Ectodermal cell (in vitro differentiated cells): ENCODE measurements around the gene INTS6.
"Not testable (repeated sequence)": the region's sequence is repeated elsewhere in the genome, so short reads cannot be mapped to it uniquely, and the experiment has no call there.

ENCODE experiments used
- H3K27ac ChIP-seq: 2 replicates; pipeline ENCODE4 v1.7.0; 2013; ENCODE audit warnings: mild to moderate bottlenecking, low read depth, low read length; ENCODE audit not compliant: insufficient read depth, poor library complexity, severe bottlenecking
- H3K27me3 ChIP-seq: 2 replicates; pipeline ENCODE4 v1.7.0; 2013; ENCODE audit warnings: mild to moderate bottlenecking, low read length; ENCODE audit not compliant: insufficient read depth, control insufficient read depth, poor library complexity, severe bottlenecking
- H3K36me3 ChIP-seq: one replicate; pipeline ENCODE4 v1.7.0; 2013; ENCODE audit warnings: low read length; ENCODE audit not compliant: control insufficient read depth, insufficient read depth
- H3K4me1 ChIP-seq: one replicate; pipeline ENCODE4 v1.7.0; 2013; ENCODE audit warnings: low read length; ENCODE audit not compliant: control insufficient read depth, insufficient read depth
- H3K4me3 ChIP-seq: 2 replicates; pipeline ENCODE4 v1.7.0; 2013; ENCODE audit warnings: low read depth, low read length, control low read depth; ENCODE audit not compliant: insufficient read depth
- H3K9me3 ChIP-seq: 2 replicates; pipeline ENCODE4 v1.7.0; 2013; ENCODE audit warnings: mild to moderate bottlenecking, low read length, moderate library complexity; ENCODE audit not compliant: control insufficient read depth
- WGBS, 2 experiments: methylation state at CpG; one replicate each; pipeline ENCODE4 v1.1.7; 2013; ENCODE audit warnings: missing lambda C conversion rate in 2 of 2; 5-methylcytosine and 5-hydroxymethylcytosine counted together

INTS6 gene

GRCh38 chr13:51415339-51415738, 37.5 kb downstream of the INTS6 start:
- H3K4me3 ChIP-seq, H3K9me3 ChIP-seq, H3K27me3 ChIP-seq, H3K27ac ChIP-seq, H3K4me1 ChIP-seq: not testable (repeated sequence)
- H3K36me3 ChIP-seq = peaks cover 12% of the 10 kb centered on the region
- no CpG with 5 or more reads among the region's 1 CpG for WGBS, 2 experiments

GRCh38 chr13:51412431-51412830, 40.4 kb downstream of the INTS6 start:
- Histone ChIP-seq H3K27ac (no peak overlapping the region), H3K27me3 (no peaks in the 10 kb centered on the region), H3K36me3 (peaks cover 12% of the 10 kb centered on the region), H3K4me1 (no peaks in the 10 kb centered on the region), H3K4me3 (no peak overlapping the region), H3K9me3 (no peaks in the 10 kb centered on the region)
- WGBS, 2 experiments = 95 to 96% methylated on average over 3 of the region's 3 CpGs

- H3K27ac ChIP-seq = no peak overlapping the region
- H3K9me3 ChIP-seq = no peaks in the 10 kb centered on the region
- H3K4me3 ChIP-seq = no peak overlapping the region
- H3K27me3 ChIP-seq = no peaks in the 10 kb centered on the region
- no peaks in the 10 kb centered on the region for H3K36me3 ChIP-seq
- WGBS, 2 experiments = 92 to 93% methylated on average over 2 of the region's 2 CpGs
- no peaks in the 10 kb centered on the region for H3K4me1 ChIP-seq
Measured at GRCh38 chr13:51405176-51405575, 47.7 kb downstream of the INTS6 start.

- Histone ChIP-seq H3K36me3 (no peaks in the 10 kb centered on the region), H3K4me1 (peaks cover 8% of the 10 kb centered on the region), H3K27me3 (no peaks in the 10 kb centered on the region), H3K4me3 (no peak overlapping the region), H3K9me3 (no peaks in the 10 kb centered on the region), H3K27ac (peak overlapping the region; percentile 45)
- WGBS, 2 experiments = 50 to 77% methylated on average over 2 to 4 of the region's 6 CpGs
Measured at GRCh38 chr13:51397262-51397941, 55.4 kb downstream of the INTS6 start.

- no peak overlapping the region for H3K4me3 ChIP-seq
- H3K9me3 ChIP-seq = no peaks in the 10 kb centered on the region
- peaks cover 8% of the 10 kb centered on the region for H3K4me1 ChIP-seq
- H3K27me3 ChIP-seq = no peaks in the 10 kb centered on the region
- 92 to 100% methylated on average over 2 of the region's 2 CpGs for WGBS, 2 experiments
- no peak overlapping the region for H3K27ac ChIP-seq
- H3K36me3 ChIP-seq = no peaks in the 10 kb centered on the region
Measured at GRCh38 chr13:51396352-51396751, 56.5 kb downstream of the INTS6 start.

- Histone ChIP-seq H3K9me3 (no peaks in the 10 kb centered on the region), H3K36me3 (no peaks in the 10 kb centered on the region), H3K4me3 (no peak overlapping the region), H3K27ac (no peak overlapping the region), H3K27me3 (no peaks in the 10 kb centered on the region), H3K4me1 (peaks cover 8% of the 10 kb centered on the region)
Measured at GRCh38 chr13:51394724-51395123, 58.1 kb downstream of the INTS6 start.

- no peaks in the 10 kb centered on the region for H3K4me1 ChIP-seq
- H3K36me3 ChIP-seq = no peaks in the 10 kb centered on the region
- H3K4me3 ChIP-seq = no peak overlapping the region
- WGBS, 2 experiments = 93 to 100% methylated on average over 1 to 2 of the region's 2 CpGs
- no peak overlapping the region for H3K27ac ChIP-seq
- H3K9me3 ChIP-seq = no peaks in the 10 kb centered on the region
- no peaks in the 10 kb centered on the region for H3K27me3 ChIP-seq
Measured at GRCh38 chr13:51385114-51385513, 67.7 kb downstream of the INTS6 start.

GRCh38 chr13:51380269-51380668, 72.6 kb downstream of the INTS6 start:
- Histone ChIP-seq H3K36me3 (peaks cover 2% of the 10 kb centered on the region), H3K27ac (no peak overlapping the region), H3K4me3 (no peak overlapping the region), H3K27me3 (no peaks in the 10 kb centered on the region), H3K4me1 (no peaks in the 10 kb centered on the region), H3K9me3 (no peaks in the 10 kb centered on the region)
- WGBS, 2 experiments = 89 to 95% methylated on average over 4 of the region's 4 CpGs

GRCh38 chr13:51373451-51373850, 79.4 kb downstream of the INTS6 start:
- Histone ChIP-seq H3K36me3 (peaks cover 21% of the 10 kb centered on the region), H3K27ac (no peak overlapping the region), H3K27me3 (no peaks in the 10 kb centered on the region), H3K4me1 (no peaks in the 10 kb centered on the region), H3K4me3 (no peak overlapping the region), H3K9me3 (no peaks in the 10 kb centered on the region)
- WGBS, 2 experiments = 89 to 99% methylated on average over 2 of the region's 2 CpGs

- Histone ChIP-seq H3K4me1 (no peaks in the 10 kb centered on the region), H3K9me3 (no peaks in the 10 kb centered on the region), H3K27me3 (no peaks in the 10 kb centered on the region), H3K27ac (no peak overlapping the region), H3K4me3 (no peak overlapping the region), H3K36me3 (peaks cover 25% of the 10 kb centered on the region)
- WGBS, 2 experiments = 91 to 94% methylated on average over 6 of the region's 6 CpGs
Measured at GRCh38 chr13:51371768-51372399, 81.0 kb downstream of the INTS6 start.
